Esophagus muscularis mucosa (tissue), 3 donors: ENCODE results near the gene MBTPS1.

ENCODE experiments used
- POLR2A ChIP-seq: fragments of 450-650 bp; IDR thresholded peaks from one replicate; pipeline ENCODE4 v1.6.1; 2017; ENCODE audit warnings: antibody characterized with exemption, moderate library complexity, mild to moderate bottlenecking, low read depth
- TF ChIP-seq, protein P1 (sequence below), 3 experiments: fragments of 200-600 bp in 2 of 3; fragments of 450-650 bp in 1 of 3; sonication (generic) in 2 of 3; IDR thresholded peaks; one replicate each; pipeline ENCODE4 v1.5.1; 2017 to 2019; ENCODE audit warnings: antibody characterized with exemption in 3 of 3, mild to moderate bottlenecking in 2 of 3, moderate library complexity in 1 of 3

DNA sequence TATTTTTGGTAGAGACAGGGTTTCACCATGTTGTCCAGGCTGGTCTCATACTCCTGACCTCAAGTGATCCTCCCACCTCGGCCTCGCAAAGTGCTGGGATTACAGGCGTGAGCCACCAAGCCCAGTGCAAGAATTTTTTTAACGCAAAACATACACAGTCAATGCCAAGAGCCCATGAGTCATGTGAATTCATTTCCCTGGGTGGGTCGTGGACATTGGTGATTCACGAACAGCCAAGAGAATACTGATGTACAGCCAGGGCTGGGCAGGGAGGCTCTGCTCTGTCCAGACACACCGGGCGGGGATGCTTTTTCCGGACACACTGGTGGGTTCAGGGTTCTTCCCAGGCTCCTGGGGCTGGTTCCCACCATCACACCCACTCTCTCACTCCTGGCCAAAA is 91.9 kb downstream of the MBTPS1 start:
- TF ChIP-seq, protein P1, sequence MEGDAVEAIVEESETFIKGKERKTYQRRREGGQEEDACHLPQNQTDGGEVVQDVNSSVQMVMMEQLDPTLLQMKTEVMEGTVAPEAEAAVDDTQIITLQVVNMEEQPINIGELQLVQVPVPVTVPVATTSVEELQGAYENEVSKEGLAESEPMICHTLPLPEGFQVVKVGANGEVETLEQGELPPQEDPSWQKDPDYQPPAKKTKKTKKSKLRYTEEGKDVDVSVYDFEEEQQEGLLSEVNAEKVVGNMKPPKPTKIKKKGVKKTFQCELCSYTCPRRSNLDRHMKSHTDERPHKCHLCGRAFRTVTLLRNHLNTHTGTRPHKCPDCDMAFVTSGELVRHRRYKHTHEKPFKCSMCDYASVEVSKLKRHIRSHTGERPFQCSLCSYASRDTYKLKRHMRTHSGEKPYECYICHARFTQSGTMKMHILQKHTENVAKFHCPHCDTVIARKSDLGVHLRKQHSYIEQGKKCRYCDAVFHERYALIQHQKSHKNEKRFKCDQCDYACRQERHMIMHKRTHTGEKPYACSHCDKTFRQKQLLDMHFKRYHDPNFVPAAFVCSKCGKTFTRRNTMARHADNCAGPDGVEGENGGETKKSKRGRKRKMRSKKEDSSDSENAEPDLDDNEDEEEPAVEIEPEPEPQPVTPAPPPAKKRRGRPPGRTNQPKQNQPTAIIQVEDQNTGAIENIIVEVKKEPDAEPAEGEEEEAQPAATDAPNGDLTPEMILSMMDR (IDR thresholded peaks at IDR 0.05), result no peak
- TF ChIP-seq POLR2A, result no peak
